Measurements from ENCODE around the gene SNCB.
"Not testable (repeated sequence)": the region's sequence is repeated elsewhere in the genome, so short reads cannot be mapped to it uniquely, and the experiment has no call there.

The SNCB gene

GRCh38 chr5:176620333-176620981 is 9.9 kb downstream of the SNCB start:
- DNase-seq, result no peak

GRCh38 chr5:176619569-176620332 is 10.6 kb downstream of the SNCB start:
- DNase-seq, result no peak

- no peak for DNase-seq
Measured at GRCh38 chr5:176619203-176619568, 11.1 kb downstream of the SNCB start.

GRCh38 chr5:176618783-176619182 is 11.6 kb downstream of the SNCB start:
- DNase-seq, result no peak

- no peak for DNase-seq
Measured at GRCh38 chr5:176616511-176616910, 13.8 kb downstream of the SNCB start.

- DNase-seq, result no peak
Measured at GRCh38 chr5:176614805-176615478, 15.4 kb downstream of the SNCB start.

- no peak for DNase-seq
Measured at GRCh38 chr5:176612855-176613254, 17.5 kb downstream of the SNCB start.

GRCh38 chr5:176612008-176612407 is 18.3 kb downstream of the SNCB start:
- no peak for DNase-seq

GRCh38 chr5:176611435-176611834 is 18.9 kb downstream of the SNCB start:
- DNase-seq, result peak; percentile 30

GRCh38 chr5:176610435-176610773 is 19.9 kb downstream of the SNCB start:
- no peak for DNase-seq

GRCh38 chr5:176609724-176610434 is 20.5 kb downstream of the SNCB start, which contains the start of gene GPRIN1:
Gene GPRIN1, minus strand, starts transcription at chr5:176610156. Its CDS starts 10,322 bp downstream, at chr5:176599834.
- DNase-seq, result no peak

GRCh38 chr5:176608937-176609723 is 21.2 kb downstream of the SNCB start:
- no peak for DNase-seq

- no peak for DNase-seq
Measured at GRCh38 chr5:176608142-176608705, 22.1 kb downstream of the SNCB start.

GRCh38 chr5:176606875-176607274 is 23.5 kb downstream of the SNCB start:
- no peak for DNase-seq

- no peak for DNase-seq
Measured at GRCh38 chr5:176606032-176606431, 24.3 kb downstream of the SNCB start.

GRCh38 chr5:176603091-176603490 is 27.2 kb downstream of the SNCB start:
- no peak for DNase-seq

- DNase-seq, result no peak
Measured at GRCh38 chr5:176601901-176602482, 28.3 kb downstream of the SNCB start.

- not testable (repeated sequence) for DNase-seq
Measured at GRCh38 chr5:176599749-176600430, 30.4 kb downstream of the SNCB start.

GRCh38 chr5:176597417-176598389 is 32.6 kb downstream of the SNCB start:
- DNase-seq, result no peak

All from amniotic stem cell (primary cell).